ENCODE measurements around the gene DDX3X.

DNA sequence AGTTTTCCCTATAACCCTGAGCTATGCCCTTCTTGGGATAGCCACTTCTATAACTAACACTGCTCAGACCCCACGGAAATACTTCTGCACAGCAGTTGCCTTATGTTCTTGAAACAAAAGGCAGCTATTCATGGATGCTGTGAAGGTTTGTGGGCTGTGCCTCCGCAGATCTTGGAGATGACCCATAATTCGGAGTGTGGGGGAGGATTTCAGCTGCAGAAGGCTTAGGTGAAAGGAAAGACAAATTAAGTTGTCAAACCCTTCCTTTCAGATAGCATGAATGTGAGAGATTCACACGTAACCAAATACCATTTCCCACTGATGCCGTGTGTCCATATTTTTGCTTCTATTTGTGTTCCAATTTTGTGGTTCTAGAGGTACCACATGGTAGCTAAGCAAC lies 75.0 kb downstream of the DDX3X start:
- TF ChIP-seq, protein P1, sequence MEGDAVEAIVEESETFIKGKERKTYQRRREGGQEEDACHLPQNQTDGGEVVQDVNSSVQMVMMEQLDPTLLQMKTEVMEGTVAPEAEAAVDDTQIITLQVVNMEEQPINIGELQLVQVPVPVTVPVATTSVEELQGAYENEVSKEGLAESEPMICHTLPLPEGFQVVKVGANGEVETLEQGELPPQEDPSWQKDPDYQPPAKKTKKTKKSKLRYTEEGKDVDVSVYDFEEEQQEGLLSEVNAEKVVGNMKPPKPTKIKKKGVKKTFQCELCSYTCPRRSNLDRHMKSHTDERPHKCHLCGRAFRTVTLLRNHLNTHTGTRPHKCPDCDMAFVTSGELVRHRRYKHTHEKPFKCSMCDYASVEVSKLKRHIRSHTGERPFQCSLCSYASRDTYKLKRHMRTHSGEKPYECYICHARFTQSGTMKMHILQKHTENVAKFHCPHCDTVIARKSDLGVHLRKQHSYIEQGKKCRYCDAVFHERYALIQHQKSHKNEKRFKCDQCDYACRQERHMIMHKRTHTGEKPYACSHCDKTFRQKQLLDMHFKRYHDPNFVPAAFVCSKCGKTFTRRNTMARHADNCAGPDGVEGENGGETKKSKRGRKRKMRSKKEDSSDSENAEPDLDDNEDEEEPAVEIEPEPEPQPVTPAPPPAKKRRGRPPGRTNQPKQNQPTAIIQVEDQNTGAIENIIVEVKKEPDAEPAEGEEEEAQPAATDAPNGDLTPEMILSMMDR (IDR thresholded peaks at IDR 0.05; ENCODE audit: low read depth, low read length, poor library complexity, severe bottlenecking), result no peak
- TF ChIP-seq EZH2phosphoT487 (IDR thresholded peaks at IDR 0.05; ENCODE audit: borderline replicate concordance, low read length), result no peak
